Stimulated activated effector memory CD8-positive, alpha-beta T cell treated with anti-CD3 and anti-CD28 coated beads, Interleukin-12 subunit alpha, Interleukin-12 subunit beta, amount 100 ng/mL, for 72 hours (primary cell): ENCODE measurements around the gene KLHL12.

Source experiments
- ATAC-seq: fragments of 150-1000 bp; cut with Tn5 transposase; 2 replicates; pipeline ENCODE4 v1.10.0; 2021
- DNase-seq, 2 donors: peaks; one replicate each; pipeline ENCODE4 v3.0.0; 2021 to 2022; ENCODE audit warnings: low spot score in 2 of 2
- H3K27ac Mint-ChIP-seq: one replicate; pipeline ENCODE4 v1.8.0; 2022; ENCODE audit warnings: mild to moderate bottlenecking, mixed read lengths
- H3K36me3 Mint-ChIP-seq: one replicate; pipeline ENCODE4 v1.8.0; 2022; ENCODE audit warnings: mild to moderate bottlenecking, mixed read lengths
- H3K4me1 Mint-ChIP-seq: one replicate; pipeline ENCODE4 v1.8.0; 2022; ENCODE audit warnings: mixed read lengths
- H3K4me3 Mint-ChIP-seq: one replicate; pipeline ENCODE4 v1.8.0; 2022; ENCODE audit warnings: mild to moderate bottlenecking, mixed read lengths
- H3K9me3 Mint-ChIP-seq: one replicate; pipeline ENCODE4 v1.8.0; 2022; ENCODE audit warnings: mixed read lengths

The KLHL12 gene

DNA sequence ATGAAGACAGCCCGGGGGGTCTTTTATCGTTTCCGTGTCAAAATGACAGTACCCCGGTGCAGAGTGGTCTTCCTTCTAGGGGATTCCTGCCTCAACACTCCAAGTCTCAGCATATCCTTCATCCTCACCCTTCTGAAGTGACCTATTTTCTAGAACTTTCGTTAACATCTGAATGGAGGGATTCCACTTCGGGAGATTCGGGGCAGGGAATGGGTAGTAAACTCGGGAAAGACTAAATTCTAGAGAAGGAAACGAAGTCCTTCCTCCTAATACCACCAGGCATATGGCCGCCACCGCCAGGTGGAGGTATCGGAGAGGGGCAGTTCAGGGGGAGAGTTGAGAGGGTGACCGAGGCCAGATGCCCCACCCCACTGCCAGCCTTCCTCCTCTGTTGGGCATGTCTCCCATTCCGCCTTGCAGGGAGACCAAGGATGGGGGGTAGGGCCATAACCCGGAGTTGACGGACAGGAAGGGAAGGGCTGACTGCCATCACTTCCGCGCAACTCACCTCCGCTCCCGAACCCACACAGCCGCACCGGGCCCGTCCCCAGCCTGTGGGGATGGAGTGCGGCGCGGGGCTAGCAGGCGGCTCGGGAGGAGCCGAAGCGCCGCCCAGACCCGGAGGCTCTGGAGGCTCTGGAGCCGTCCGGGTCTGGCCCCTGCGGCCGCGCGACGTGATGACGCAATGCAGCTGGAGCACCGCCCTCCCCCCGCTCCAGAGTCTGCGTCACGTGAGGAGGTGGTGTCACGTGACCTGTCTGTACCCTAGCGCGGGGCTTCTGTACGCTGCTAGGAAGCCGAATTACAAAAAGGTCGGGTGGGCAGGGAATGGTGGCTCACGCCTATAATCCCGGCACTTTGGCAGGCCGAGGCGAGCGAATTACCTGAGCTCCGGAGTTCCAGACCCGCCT, at the start of gene KLHL12:
TSS of gene KLHL12 (minus strand) at position 654 of the 911 bp plus-strand sequence. CDS start 2,072 bp downstream, outside the sequence.
- Mint-ChIP-seq H3K4me1 (peaks cover 11% of the 10 kb centered on the region), H3K4me3 (peak within 1 kb of the TSS; percentile 87), H3K27ac (peak within 1 kb of the TSS; percentile 89), H3K9me3 (no peaks in the 10 kb centered on the region), H3K36me3 (peaks cover 44% of the 10 kb centered on the region)
- peak; percentile 98 for ATAC-seq
- peak; percentile 90 to 97 for DNase-seq

DNA sequence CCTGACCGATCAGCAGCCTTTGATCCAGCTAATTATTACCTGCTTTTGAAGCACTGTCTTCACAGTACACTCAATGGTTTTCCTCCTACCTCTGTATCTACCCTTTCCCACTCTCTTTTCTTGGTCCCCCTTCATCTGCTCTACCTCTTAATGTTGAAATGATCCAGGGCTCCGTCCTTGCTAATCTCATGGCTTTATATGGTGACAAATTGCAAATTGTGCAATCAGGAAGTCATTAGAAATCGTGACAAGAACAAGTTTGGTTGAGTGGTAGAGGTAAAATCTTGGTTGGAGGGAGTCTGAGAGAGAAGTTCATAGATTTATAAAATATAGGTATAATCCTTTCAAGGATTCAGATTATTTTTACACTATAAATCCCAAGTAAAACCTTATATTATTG, 49.6 kb upstream of the KLHL12 start:
- Mint-ChIP-seq H3K27ac (no peak overlapping the region), H3K4me1 (no peaks in the 10 kb centered on the region), H3K36me3 (no peaks in the 10 kb centered on the region), H3K9me3 (no peaks in the 10 kb centered on the region), H3K4me3 (no peak overlapping the region)
- DNase-seq: no peak
- no peak for ATAC-seq

DNA sequence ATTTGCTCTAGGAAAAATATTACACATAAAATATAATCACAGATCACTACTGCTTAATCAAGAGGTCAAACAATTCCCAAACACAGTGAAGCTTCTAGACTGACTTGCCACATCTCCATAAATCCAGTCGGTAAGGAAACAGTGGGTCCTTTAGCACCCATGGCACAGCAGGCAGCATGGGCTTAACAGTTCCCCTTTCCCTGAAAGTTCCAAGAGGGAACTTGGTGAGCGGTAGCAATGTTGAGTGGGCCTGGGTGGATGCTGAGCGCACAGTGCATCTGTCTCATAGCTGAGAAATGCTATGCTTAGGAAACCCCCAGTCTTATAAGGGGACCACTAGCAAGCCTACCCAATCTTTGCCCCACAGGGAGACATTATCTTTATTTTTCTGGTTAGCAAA, 47.8 kb upstream of the KLHL12 start:
- H3K9me3 Mint-ChIP-seq: no peaks in the 10 kb centered on the region
- no peak overlapping the region for H3K27ac Mint-ChIP-seq
- no peak for ATAC-seq

DNA sequence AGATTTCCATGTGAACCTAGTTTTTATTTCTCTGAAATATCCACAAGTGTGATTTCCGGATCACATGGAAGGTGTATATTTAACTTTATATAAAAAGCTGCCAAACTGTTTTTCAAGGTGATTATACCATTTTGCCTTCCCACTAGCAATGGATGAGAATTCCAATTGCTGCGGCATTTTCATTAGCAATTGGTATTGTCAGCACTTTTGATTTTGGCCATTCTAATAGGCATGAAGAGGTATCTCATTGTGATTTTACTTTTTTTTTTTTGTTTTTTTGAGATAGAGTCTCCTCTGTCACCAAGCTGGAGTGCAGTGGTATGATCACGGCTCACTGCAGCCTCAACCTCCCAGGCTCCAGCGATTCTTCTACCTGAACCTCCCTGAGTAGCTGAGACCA, 45.0 kb upstream of the KLHL12 start:
- peaks cover 13% of the 10 kb centered on the region for H3K4me1 Mint-ChIP-seq
- no peak for ATAC-seq
- no peaks in the 10 kb centered on the region for H3K36me3 Mint-ChIP-seq
- H3K4me3 Mint-ChIP-seq: no peak overlapping the region
- H3K9me3 Mint-ChIP-seq: no peaks in the 10 kb centered on the region
- DNase-seq: no peak
- H3K27ac Mint-ChIP-seq: no peak overlapping the region

More for the DNA sequence above, 47.8 kb upstream of the KLHL12 start:
- Mint-ChIP-seq H3K4me1 (no peaks in the 10 kb centered on the region), H3K36me3 (no peaks in the 10 kb centered on the region), H3K4me3 (no peak overlapping the region)
- no peak for DNase-seq

DNA sequence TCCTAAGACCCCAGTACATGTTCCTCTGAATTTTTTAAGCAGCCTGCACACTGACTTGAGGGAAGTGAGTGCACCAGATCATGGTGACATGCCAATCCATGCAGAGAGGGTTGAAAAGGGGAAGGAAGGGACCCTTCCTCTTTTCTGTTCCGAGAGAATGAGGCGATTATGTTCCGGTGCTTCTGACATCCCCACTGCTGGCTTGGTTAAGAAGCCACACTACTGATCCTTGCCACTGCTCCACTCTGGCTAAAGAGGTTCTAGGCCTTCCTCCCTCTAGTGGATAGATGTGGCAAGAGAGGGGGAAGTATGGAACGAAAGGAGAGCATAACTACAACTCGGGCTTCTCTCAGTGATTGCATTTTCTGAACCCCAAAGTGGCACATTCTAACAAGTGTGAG, 41.9 kb upstream of the KLHL12 start:
- no peak overlapping the region for H3K4me3 Mint-ChIP-seq
- DNase-seq: no peak
- peaks cover 13% of the 10 kb centered on the region for H3K36me3 Mint-ChIP-seq
- ATAC-seq: peak; percentile 57
- no peak overlapping the region for H3K27ac Mint-ChIP-seq
- peaks cover 23% of the 10 kb centered on the region for H3K4me1 Mint-ChIP-seq
- H3K9me3 Mint-ChIP-seq: no peaks in the 10 kb centered on the region

DNA sequence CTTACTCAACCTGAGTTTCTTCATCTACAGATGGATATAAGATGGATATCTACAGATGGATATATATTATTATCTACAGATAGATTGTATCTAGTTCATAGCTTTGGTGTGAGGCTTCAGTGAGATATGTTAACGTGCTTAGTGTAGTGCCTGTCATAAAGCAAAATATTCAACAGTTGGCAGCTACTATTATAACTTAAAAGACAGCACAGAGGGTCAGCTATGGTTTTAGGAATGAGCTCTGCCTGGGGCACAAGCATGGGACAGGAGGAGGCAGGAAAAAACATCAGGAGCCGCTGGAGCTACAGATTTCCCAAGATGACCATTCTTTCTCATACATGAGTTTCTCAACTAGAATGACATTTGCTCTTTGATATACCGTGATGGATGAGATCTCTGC, 41.3 kb upstream of the KLHL12 start:
- peak overlapping the region; percentile 79 for H3K4me3 Mint-ChIP-seq
- no peak overlapping the region for H3K27ac Mint-ChIP-seq

DNA sequence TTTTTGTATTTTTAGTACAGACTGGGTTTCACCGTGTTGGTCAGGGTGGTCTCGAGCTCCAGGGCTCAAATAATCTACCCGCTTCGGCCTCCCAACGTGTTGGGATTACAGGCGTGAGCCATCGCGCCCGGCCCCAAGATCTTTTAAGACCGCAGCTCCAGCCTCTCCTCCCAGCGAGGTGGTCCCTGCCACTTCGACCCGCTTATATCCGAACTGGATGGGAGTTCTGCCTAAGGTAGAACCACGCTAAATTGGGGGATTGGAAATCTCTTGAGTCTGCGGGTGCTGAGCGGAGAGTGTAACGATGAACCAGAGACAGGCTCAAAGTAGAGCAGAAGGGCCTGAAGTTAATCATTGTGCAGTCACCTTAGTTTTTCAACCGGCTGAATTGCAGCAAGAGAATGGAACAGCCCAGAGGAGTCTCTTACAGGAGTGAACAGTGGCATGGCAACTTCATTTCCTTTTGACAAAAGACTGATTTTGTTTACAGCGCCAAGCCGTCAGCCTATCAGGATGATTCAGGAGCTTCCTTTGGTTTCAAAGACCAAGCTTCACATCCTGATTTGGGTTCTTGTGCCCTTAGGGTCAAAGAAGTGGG, 40.7 kb upstream of the KLHL12 start:
- H3K9me3 Mint-ChIP-seq: no peaks in the 10 kb centered on the region
- peak overlapping the region; percentile 79 for H3K4me3 Mint-ChIP-seq
- ATAC-seq (peak; percentile 29), DNase-seq (no peak)
- peak overlapping the region; percentile 71 for H3K27ac Mint-ChIP-seq
- H3K4me1 Mint-ChIP-seq: peaks cover 23% of the 10 kb centered on the region
- peaks cover 15% of the 10 kb centered on the region for H3K36me3 Mint-ChIP-seq

More for the DNA sequence above, 41.3 kb upstream of the KLHL12 start:
- H3K4me1 Mint-ChIP-seq: peaks cover 23% of the 10 kb centered on the region
- DNase-seq (no peak), ATAC-seq (no peak)
- H3K9me3 Mint-ChIP-seq: no peaks in the 10 kb centered on the region
- peaks cover 13% of the 10 kb centered on the region for H3K36me3 Mint-ChIP-seq

DNA sequence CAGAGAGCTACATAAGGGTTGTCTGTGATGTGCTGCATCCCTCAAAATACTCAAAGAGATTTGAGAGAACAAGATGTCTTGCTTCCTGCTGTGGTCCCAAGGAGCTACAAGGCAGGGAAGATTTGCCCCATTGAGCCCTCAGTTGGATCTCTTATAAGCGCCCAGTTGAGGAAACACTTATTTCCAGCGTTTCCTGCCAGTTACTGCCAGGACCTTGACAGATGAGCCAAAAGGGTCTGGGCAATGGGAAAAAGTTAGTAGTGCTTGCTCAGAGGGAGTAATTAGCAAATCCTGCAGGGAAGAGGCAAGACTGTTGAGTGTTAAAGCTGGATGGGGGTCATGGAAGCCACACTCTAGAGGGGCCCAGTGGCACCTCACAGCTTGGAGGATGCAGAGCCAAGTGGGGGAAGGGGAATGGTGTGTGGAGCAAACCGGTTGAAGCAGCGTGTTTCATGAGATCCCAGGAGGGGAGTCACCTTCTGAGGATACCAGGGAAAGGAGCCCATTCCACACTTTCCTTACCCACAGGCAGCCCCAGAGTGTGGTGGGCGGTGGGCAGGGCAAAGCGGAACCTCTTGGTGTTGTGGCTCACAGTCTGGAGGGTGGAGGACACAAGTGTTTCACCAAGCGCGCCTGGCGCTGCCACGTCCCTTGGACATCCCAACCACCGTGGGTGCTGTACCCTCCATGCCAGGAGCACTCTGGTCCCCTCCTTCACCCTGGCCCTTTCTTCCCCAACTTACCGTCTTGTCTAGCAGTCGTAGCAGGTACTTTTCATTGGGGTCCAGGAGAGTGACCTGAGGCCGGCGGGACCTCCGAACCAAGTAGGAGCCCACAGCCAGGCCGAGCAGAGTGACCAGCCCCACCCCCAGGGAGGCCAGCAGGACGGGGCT, 39.2 kb upstream of the KLHL12 start:
- Mint-ChIP-seq H3K9me3 (no peaks in the 10 kb centered on the region), H3K4me3 (peak overlapping the region; percentile 79), H3K27ac (peak overlapping the region; percentile 45), H3K36me3 (peaks cover 19% of the 10 kb centered on the region), H3K4me1 (peaks cover 23% of the 10 kb centered on the region)
- no peak for DNase-seq
- ATAC-seq: no peak

DNA sequence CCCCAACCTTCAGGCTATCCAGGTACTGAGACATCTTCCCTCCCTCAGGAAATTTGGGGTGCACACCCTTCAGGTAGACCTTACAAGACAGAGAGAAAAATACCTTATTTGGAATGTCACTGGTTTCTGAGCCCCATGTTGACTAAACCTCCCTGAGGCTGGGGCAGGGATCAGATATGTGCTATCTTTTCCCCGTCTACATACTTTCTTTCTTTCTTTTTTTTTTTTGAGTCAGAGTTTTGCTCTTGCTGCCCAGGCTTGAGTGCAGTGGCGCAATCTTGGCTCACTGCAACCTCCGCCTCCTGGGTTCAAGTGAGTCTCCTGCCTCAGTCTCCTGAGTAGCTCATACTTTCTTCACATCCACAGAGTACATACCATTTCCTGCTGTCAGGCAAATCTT, 38.4 kb upstream of the KLHL12 start:
- no peak for ATAC-seq
- Mint-ChIP-seq H3K4me3 (peak overlapping the region; percentile 79), H3K4me1 (peaks cover 23% of the 10 kb centered on the region), H3K27ac (peak overlapping the region; percentile 45), H3K9me3 (no peaks in the 10 kb centered on the region), H3K36me3 (peaks cover 19% of the 10 kb centered on the region)
- DNase-seq: no peak

DNA sequence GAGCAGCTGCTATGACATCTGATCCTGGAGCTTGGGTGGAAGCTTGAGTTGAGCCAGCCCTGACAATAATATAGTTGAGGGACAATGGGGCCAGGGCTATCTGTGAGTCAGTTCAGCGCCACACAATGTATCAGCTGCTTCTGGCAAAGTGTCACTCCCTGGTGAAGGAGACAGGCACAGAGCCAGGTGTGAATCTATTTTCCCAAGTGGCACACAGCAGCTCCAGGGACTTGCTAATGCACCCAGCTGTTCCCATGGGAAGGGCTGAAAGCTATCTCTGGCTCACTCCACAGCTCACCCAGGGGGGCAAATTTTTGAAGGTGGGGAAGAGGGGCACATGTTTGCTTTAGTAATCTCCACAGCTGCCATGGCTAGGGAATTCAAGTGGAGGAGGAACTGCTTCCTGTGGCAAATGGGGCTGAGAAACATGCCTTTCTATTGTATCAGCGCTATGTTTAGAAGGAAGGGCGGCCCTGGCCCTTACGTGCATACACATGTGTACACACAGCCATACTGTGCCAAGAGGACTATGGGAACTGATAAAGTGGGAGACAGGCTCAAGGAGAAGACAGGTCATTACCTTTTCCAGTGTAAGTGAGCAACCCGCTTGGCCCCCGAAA, 37.9 kb upstream of the KLHL12 start:
- Mint-ChIP-seq H3K9me3 (no peaks in the 10 kb centered on the region), H3K4me3 (no peak overlapping the region), H3K27ac (peak overlapping the region; percentile 45), H3K4me1 (peaks cover 23% of the 10 kb centered on the region), H3K36me3 (peaks cover 19% of the 10 kb centered on the region)
- ATAC-seq (no peak), DNase-seq (no peak)

DNA sequence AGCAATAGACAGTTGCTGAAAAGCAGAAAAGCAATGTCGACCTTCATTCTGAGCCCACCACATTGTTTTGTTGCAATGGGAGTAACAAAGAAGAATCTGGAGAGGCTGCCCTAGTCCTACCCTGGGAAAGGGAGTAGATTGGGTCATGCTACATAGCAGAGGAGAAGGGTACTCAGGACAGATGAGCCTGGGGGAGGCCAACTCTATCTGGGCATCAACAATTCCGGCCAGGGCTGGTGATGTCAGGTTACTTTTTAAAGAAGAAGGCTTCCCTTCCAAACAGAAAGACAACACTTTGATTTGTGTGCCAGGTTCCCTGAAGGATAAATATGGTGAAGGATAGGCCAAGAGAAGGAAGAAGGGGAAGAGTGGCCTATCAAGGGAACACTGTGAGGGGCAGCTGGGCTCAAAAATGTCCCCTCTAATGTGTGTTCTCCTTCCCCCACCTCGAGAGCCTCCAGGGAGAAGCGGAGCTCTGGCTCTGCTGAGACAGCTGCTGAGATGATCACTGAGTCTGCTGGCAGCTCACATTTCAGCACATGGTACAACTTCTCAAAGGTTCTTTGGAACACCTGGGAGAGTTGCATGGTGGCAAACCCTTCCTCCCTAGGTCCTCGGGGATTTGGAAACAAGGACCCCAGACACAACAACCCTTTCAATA, 34.3 kb upstream of the KLHL12 start:
- H3K9me3 Mint-ChIP-seq: no peaks in the 10 kb centered on the region

DNA sequence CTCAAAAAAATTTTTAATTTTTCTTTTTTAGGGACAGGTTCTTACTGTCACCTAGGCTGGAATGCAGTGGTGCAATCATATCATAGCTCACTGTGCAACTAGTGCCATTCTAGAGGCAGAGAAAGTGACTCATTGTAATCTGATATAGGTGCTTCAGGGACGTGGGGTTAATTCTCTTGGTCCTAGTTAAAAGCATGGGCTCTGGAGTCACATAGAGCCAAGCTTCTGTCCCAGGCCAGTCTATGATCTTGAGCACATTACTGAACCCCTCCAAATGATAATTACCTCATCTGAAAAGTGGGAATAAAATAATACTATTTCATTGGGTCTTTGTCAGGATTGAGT, 32.2 kb upstream of the KLHL12 start:
- no peaks in the 10 kb centered on the region for H3K9me3 Mint-ChIP-seq
- H3K27ac Mint-ChIP-seq: no peak overlapping the region
- DNase-seq: no peak
- peaks cover 21% of the 10 kb centered on the region for H3K4me1 Mint-ChIP-seq
- peaks cover 7% of the 10 kb centered on the region for H3K36me3 Mint-ChIP-seq
- no peak for ATAC-seq
- peak overlapping the region; percentile 82 for H3K4me3 Mint-ChIP-seq

More for the DNA sequence above, 34.3 kb upstream of the KLHL12 start:
- Mint-ChIP-seq H3K27ac (no peak overlapping the region), H3K4me1 (peaks cover 23% of the 10 kb centered on the region), H3K36me3 (peaks cover 19% of the 10 kb centered on the region), H3K4me3 (no peak overlapping the region)
- no peak for DNase-seq
- no peak for ATAC-seq

DNA sequence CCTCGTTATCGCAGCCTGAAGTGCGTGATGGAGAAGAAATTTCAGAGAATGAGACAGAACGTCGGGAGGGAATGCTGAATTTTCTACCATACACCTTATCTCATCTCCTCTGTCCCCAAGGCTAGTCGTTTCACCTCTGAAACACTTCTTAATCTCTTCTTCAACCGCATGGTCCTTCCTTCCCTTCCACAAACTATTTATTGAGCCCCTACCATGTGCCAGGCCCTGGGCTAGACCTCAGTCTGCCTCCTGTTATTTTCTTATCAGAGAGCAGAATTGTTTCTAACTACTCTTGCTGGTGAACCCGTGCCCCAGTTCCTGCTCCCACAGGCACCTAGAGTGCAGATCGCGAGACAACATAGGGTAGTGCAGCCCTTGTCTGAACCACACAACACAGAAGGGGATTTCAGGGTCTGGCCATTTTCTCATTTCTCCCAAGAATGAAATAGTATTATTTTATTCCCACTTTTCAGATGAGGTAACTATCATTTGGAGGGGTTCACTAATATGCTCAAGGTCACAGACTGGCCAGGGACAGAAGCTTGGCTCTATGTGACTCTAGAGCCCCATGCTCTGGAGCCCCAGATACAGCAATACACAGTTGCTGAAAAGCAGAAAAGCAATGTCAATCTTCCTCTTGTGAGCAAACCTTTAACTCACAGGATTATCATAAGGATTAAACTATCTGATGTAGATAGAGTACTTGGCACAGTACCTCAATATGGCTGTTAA, 31.7 kb upstream of the KLHL12 start:
- no peak for ATAC-seq

More for the DNA sequence above, 31.7 kb upstream of the KLHL12 start:
- Mint-ChIP-seq H3K9me3 (no peaks in the 10 kb centered on the region), H3K27ac (peak overlapping the region; percentile 88), H3K4me1 (peaks cover 26% of the 10 kb centered on the region), H3K4me3 (peak overlapping the region; percentile 82), H3K36me3 (peaks cover 6% of the 10 kb centered on the region)
- DNase-seq: no peak
